T-helper 17 cell (primary cell): ENCODE results near the gene RBFA. TPM values are rescaled to one million over a fixed set of nuclear protein-coding genes. Genes with fewer than 3 reads are reported as not detected.
A peak's percentile ranks its signal among the peaks of the same experiment; 100 is the strongest.
"Not testable (repeated sequence)": the region's sequence is repeated elsewhere in the genome, so short reads cannot be mapped to it uniquely, and the experiment has no call there.

Experiments
- ATAC-seq: fragments of 150-1000 bp; cut with Tn5 transposase; 2 replicates; pipeline ENCODE4 v1.10.0; 2021; ENCODE audit warnings: mild to moderate bottlenecking, moderate library complexity
- DNase-seq, 3 donors: peaks; one replicate each; pipeline versions ENCODE4 v3.0.0 to v3.0.0-alpha.2; 2020 to 2021
- H3K9me3 ChIP-seq: one replicate; pipeline ENCODE4 v1.7.0; 2013; ENCODE audit warnings: low read length, mild to moderate bottlenecking; ENCODE audit not compliant: control insufficient read depth, poor library complexity, severe bottlenecking
- H3K27ac Mint-ChIP-seq: one replicate; pipeline ENCODE4 v1.8.0; 2022; ENCODE audit warnings: mild to moderate bottlenecking, moderate library complexity, mixed read lengths
- H3K27me3 Mint-ChIP-seq: one replicate; pipeline ENCODE4 v1.8.0; 2022; ENCODE audit warnings: mixed read lengths
- H3K36me3 Mint-ChIP-seq: one replicate; pipeline ENCODE4 v1.8.0; 2022; ENCODE audit warnings: low read depth, mixed read lengths
- H3K4me1 Mint-ChIP-seq: one replicate; pipeline ENCODE4 v1.8.0; 2022; ENCODE audit warnings: mild to moderate bottlenecking, mixed read lengths
- H3K4me3 Mint-ChIP-seq: one replicate; pipeline ENCODE4 v1.8.0; 2022; ENCODE audit warnings: mild to moderate bottlenecking, moderate library complexity, mixed read lengths
- total RNA-seq, 4 donors: library from RNA in 2 of 4; stranded (reverse) in 2 of 4; gene quantifications; one replicate each; pipeline ENCODE4 v1.2.3 and lab custom pipeline; 2022 to 2026

RBFA gene, protein sequence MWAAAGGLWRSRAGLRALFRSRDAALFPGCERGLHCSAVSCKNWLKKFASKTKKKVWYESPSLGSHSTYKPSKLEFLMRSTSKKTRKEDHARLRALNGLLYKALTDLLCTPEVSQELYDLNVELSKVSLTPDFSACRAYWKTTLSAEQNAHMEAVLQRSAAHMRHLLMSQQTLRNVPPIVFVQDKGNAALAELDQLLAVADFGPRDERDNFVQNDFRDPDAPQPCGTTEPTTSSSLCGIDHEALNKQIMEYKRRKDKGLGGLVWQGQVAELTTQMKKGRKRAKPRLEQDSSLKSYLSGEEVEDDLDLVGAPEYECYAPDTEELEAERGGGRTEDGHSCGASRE
- 10 to 100 TPM; 15.0 to 16.1 TPM for total RNA-seq
- 9.2 to 17.5 reads per million in 2 donors for total RNA-seq (lab: John Stamatoyannopoulos, UW)

DNA sequence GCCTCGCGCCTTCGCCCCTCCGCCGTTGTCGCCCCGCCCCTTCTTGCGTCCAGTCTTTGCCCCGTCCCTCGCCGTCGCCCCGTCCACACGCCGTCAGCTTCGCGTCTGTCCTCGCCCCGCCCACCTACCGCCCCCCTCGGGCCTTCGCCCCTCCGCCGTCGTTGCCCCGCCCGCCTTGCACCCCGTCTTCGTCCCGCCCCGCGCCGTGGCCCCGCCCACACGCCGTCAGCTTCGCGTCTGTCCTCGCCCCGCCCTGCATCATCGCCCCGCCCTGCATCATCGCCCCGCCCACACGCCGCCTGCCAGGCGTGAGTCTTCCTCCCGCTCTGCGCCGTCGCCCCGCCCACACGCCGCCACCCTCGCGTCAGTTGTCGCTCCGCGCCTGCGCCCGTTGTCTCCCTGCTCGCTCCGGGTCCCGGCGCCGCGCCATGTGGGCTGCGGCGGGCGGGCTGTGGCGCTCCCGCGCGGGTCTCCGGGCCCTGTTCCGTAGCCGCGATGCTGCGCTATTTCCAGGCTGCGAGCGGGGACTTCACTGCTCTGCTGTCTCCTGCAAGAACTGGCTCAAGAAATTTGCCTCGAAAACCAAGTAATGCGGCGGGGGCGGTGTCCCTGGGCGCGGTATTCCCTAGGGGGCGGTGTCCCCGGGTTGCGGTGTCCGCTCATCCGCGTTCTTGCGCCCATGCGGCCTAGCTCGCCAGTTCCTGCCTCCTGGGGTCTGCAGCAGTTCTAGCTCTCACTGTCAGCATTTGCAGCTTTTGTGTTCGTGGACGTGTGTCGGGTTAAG is at the start of gene RBFA:
Gene RBFA, plus strand, starts transcription at position 367 of the 784 bp plus-strand sequence. Its CDS starts 62 bp downstream, at position 429.
- H3K36me3 Mint-ChIP-seq, result peaks cover 5% of the 10 kb centered on the region
- peak within 1 kb of the TSS; percentile 78 for H3K4me3 Mint-ChIP-seq
- H3K4me1 Mint-ChIP-seq, result peaks cover 23% of the 10 kb centered on the region
- ATAC-seq, result peak; percentile 78
- DNase-seq, result peak; percentile 99 to 100 (median 100)
- H3K27ac Mint-ChIP-seq, result peak within 1 kb of the TSS; percentile 59
- H3K9me3 ChIP-seq, result peaks cover 5% of the 10 kb centered on the region
- H3K27me3 Mint-ChIP-seq, result no peaks in the 10 kb centered on the region

DNA sequence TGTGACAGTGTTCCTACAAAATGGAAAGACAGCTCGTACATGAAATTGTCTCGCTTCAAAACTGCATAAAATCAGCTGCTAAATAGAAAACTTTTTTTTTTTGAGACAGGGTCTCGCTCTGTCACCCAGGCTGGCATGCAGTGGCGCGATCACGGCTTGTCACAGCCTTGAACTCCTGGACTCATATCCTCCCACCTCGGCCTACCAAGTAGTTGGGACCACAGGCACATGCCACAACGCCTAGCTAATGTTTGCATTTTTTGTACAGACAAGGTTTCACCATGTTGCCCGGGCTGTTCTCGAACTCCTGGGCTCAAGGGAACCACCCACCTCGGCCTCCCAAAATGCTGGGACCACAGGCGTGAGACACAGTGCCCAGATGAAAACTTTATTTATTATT is 49.1 kb upstream of the RBFA start:
- no peaks in the 10 kb centered on the region for H3K27me3 Mint-ChIP-seq
- ATAC-seq (no peak), DNase-seq (no peak)
- H3K4me1 Mint-ChIP-seq, result peaks cover 40% of the 10 kb centered on the region
- H3K4me3 Mint-ChIP-seq, result no peak overlapping the region
- H3K9me3 ChIP-seq, result no peaks in the 10 kb centered on the region
- H3K36me3 Mint-ChIP-seq, result no peaks in the 10 kb centered on the region
- H3K27ac Mint-ChIP-seq, result peak overlapping the region; percentile 32

- peak overlapping the region; percentile 92 for H3K27ac Mint-ChIP-seq
- H3K36me3 Mint-ChIP-seq, result no peaks in the 10 kb centered on the region
- peak overlapping the region; percentile 94 for H3K4me3 Mint-ChIP-seq
- H3K4me1 Mint-ChIP-seq, result peaks cover 37% of the 10 kb centered on the region
- no peaks in the 10 kb centered on the region for H3K27me3 Mint-ChIP-seq
- H3K9me3 ChIP-seq, result no peaks in the 10 kb centered on the region
- ATAC-seq, result no peak
- DNase-seq, result no peak
These were observed 47.5 kb upstream of the RBFA start for GRCh38 chr18:79986726-79987125.

DNA sequence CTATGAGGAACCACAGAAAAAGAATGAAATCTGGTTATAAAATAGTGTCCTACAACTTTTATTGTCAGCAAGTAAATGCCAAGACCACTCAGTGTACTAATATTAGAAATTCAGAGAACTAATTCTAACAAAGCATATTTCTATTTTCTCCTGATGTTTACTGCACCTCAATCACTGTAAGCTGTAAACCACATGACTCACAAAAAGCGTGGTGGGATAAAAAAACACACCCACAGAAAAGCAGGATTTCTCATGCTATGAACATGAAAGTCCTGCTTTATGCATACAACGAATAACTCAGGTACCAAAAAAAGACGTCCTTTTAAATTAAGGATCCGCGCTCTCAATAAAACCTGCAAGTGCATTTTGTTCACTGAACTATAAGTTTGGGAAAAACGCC is 46.7 kb upstream of the RBFA start:
- Mint-ChIP-seq H3K4me3 (peak overlapping the region; percentile 94), H3K4me1 (peaks cover 29% of the 10 kb centered on the region), H3K36me3 (no peaks in the 10 kb centered on the region), H3K27me3 (no peaks in the 10 kb centered on the region), H3K27ac (peak overlapping the region; percentile 92)
- ATAC-seq (no peak), DNase-seq (no peak)
- no peaks in the 10 kb centered on the region for H3K9me3 ChIP-seq

DNA sequence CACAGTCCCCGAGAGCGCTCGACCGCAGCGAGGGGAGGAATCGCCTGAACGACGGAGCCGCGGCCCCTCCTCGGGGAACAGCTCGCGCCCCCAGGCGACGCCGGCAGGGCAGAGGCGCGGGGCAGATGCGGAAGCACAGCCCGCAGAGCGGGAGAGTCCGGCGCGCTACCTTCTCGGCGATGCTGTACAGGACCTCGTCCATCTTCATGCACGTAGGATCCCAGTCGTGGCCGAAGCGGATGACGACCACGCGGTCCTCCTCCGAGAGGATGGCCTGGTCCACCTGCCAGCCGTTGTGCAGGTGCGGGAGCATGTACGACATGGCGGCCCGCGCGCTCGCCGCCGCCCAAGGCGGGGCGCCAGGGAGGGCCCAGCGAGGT is 46.2 kb upstream of the RBFA start:
- peak; percentile 75 for ATAC-seq
- Mint-ChIP-seq H3K4me1 (peaks cover 28% of the 10 kb centered on the region), H3K27me3 (no peaks in the 10 kb centered on the region), H3K36me3 (no peaks in the 10 kb centered on the region), H3K4me3 (peak overlapping the region; percentile 94), H3K27ac (peak overlapping the region; percentile 92)
- H3K9me3 ChIP-seq, result no peaks in the 10 kb centered on the region
- DNase-seq, result peak; percentile 46 to 56 (median 48)

GRCh38 chr18:79988451-79989194 is 45.6 kb upstream of the RBFA start, which contains the start of gene TXNL4A:
TXNL4A (minus strand) TSS chr18:79988563; CDS start chr18:79988392, 171 bp downstream.
- DNase-seq, result peak; percentile 71 to 81 (median 73)
- no peaks in the 10 kb centered on the region for H3K27me3 Mint-ChIP-seq
- peak; percentile 96 for ATAC-seq
- peaks cover 23% of the 10 kb centered on the region for H3K4me1 Mint-ChIP-seq
- H3K4me3 Mint-ChIP-seq, result peak within 1 kb of the TSS; percentile 94
- no peaks in the 10 kb centered on the region for H3K9me3 ChIP-seq
- no peaks in the 10 kb centered on the region for H3K36me3 Mint-ChIP-seq
- H3K27ac Mint-ChIP-seq, result peak within 1 kb of the TSS; percentile 92

DNA sequence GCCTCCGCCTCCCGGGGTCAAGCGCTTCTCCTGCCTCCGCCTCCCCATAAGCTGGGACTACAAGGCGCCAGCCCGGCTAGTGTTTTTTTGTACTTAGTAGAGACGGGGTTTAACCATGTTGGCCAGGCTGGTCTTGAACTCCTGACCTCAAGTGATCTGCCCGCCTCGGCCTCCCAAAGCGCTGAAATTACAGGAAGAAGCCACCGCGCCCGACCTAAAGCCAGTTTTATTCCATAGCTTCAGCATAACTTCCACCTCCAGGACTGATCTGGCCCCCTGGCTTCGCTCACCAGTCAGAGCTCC is 45.1 kb upstream of the RBFA start:
- Mint-ChIP-seq H3K36me3 (no peaks in the 10 kb centered on the region), H3K27me3 (no peaks in the 10 kb centered on the region), H3K4me1 (peaks cover 19% of the 10 kb centered on the region), H3K27ac (peak overlapping the region; percentile 91), H3K4me3 (peak overlapping the region; percentile 94)
- DNase-seq (no peak), ATAC-seq (no peak)
- H3K9me3 ChIP-seq, result no peaks in the 10 kb centered on the region

DNA sequence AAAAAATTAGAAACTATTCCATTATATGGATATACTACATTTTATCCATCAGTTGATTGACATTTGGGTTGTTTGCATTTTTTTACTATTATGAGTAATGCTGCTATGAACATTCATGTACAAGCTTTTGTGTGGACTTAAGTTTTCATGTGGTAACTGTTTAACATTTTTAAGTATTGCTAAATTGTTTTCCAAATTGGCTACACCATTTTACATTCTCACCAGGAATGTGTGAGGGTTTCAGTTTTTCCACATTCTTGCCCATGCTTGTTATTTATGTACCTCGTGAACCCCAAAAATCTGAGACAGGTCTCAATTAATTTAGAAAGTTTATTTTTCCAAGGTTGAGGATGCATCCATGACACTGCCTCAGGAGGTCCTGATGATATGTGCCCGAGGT is 42.7 kb upstream of the RBFA start:
- Mint-ChIP-seq H3K36me3 (no peaks in the 10 kb centered on the region), H3K4me1 (peaks cover 10% of the 10 kb centered on the region), H3K27ac (no peak overlapping the region), H3K4me3 (no peak overlapping the region), H3K27me3 (no peaks in the 10 kb centered on the region)
- H3K9me3 ChIP-seq, result no peaks in the 10 kb centered on the region
- no peak for DNase-seq
- no peak for ATAC-seq

- H3K36me3 Mint-ChIP-seq, DNase-seq, H3K27me3 Mint-ChIP-seq, H3K9me3 ChIP-seq, H3K27ac Mint-ChIP-seq, ATAC-seq, H3K4me3 Mint-ChIP-seq, H3K4me1 Mint-ChIP-seq: not testable (repeated sequence)
These were observed 34.5 kb upstream of the RBFA start for GRCh38 chr18:79999701-80000100.

DNA sequence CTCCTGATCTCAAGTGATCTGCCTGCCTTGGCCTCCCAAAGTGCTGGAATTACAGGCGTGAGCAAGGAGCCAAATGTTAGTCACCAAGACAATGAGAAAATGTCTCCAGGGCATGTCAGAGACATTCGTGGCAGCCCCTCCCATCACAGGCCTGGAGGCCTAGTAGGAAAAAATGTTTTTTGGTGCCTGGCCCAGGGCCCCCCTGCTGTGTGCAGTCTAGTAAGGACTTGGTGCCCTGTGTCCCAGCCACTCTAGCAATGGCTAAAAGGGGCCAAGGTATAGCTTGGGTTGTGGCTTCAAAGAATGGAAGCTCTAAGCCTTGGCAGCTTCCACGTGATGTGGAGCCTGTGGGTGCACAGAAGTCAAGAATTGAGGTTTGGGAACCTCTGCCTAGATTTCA is 33.4 kb upstream of the RBFA start:
- no peak for ATAC-seq
- no peaks in the 10 kb centered on the region for H3K9me3 ChIP-seq
- Mint-ChIP-seq H3K4me1 (no peaks in the 10 kb centered on the region), H3K27me3 (no peaks in the 10 kb centered on the region), H3K4me3 (no peak overlapping the region), H3K27ac (no peak overlapping the region), H3K36me3 (peaks cover 4% of the 10 kb centered on the region)
- no peak for DNase-seq

- Mint-ChIP-seq H3K4me3 (no peak overlapping the region), H3K36me3 (peaks cover 4% of the 10 kb centered on the region), H3K27me3 (no peaks in the 10 kb centered on the region), H3K4me1 (no peaks in the 10 kb centered on the region), H3K27ac (no peak overlapping the region)
- no peaks in the 10 kb centered on the region for H3K9me3 ChIP-seq
- DNase-seq (no peak), ATAC-seq (no peak)
These were observed 31.8 kb upstream of the RBFA start for GRCh38 chr18:80002468-80002867.

GRCh38 chr18:80004600-80005342 is 29.5 kb upstream of the RBFA start:
- Mint-ChIP-seq H3K36me3 (peaks cover 4% of the 10 kb centered on the region), H3K4me3 (no peak overlapping the region), H3K27me3 (no peaks in the 10 kb centered on the region), H3K27ac (no peak overlapping the region), H3K4me1 (no peaks in the 10 kb centered on the region)
- ATAC-seq, result no peak
- DNase-seq, result no peak
- H3K9me3 ChIP-seq, result no peaks in the 10 kb centered on the region
